NT2/D1 (cell line): ENCODE data around the gene FOXO3.

ENCODE experiments used
- YY1 ChIP-seq: IDR thresholded peaks from 2 replicates; pipeline ENCODE4 v1.6.1; 2011; ENCODE audit not compliant: insufficient read length, insufficient read depth
- ZNF274 ChIP-seq: IDR thresholded peaks from 2 replicates; pipeline ENCODE4 v1.6.1; 2011; ENCODE audit warnings: mild to moderate bottlenecking, low read depth, low read length

DNA sequence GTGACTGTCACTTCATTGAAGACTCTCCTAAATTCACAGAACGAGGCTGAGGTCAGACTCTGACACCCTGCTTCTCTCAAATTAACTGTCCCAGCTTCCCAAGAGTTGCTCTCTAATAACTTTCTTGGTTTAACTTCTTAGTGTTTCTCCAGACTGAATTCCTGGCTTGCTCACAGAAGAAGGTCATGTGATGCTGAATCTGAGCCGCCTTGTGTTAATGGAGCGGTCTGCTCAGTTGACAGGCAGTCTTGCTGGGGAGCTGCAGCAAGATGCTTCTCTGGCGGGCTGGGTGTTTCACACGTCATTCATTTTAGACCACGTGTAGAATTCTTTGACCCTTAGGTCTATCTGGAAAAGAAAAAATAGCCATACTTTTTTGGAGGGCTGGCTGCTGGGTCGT lies 107.3 kb downstream of the FOXO3 start:
- no peak for TF ChIP-seq ZNF274
- TF ChIP-seq YY1: no peak
